Upper lobe of left lung (tissue), 6 donors: ENCODE results near the gene TBXA2R. TPM values are rescaled to one million over a fixed set of nuclear protein-coding genes. Genes with fewer than 3 reads are reported as not detected.
A peak's percentile ranks its signal among the peaks of the same experiment; 100 is the strongest.
"Not testable (repeated sequence)": the region's sequence is repeated elsewhere in the genome, so short reads cannot be mapped to it uniquely, and the experiment has no call there.

Experiments
- ATAC-seq, 2 donors: fragments of 200-7000 bp; cut with Tn5 transposase; one replicate each; pipeline ENCODE4 v1.9.1; 2022; ENCODE audit warnings: mild to moderate bottlenecking in 2 of 2, moderate library complexity in 2 of 2; ENCODE audit not compliant: low FRiP score in 2 of 2
- DNase-seq, 2 donors: peaks; one replicate each; pipeline ENCODE4 v3.0.0-alpha.2; 2019 to 2020
- H3K27ac ChIP-seq, 4 donors: fragments of 200-600 bp; sonication (generic); one replicate each; pipeline ENCODE4 v1.5.1; 2016 to 2019
- H3K27me3 ChIP-seq, 4 donors: fragments of 200-600 bp; sonication (generic); one replicate each; pipeline ENCODE4 v1.5.1; 2017 to 2019
- H3K36me3 ChIP-seq, 4 donors: fragments of 200-600 bp; sonication (generic); one replicate each; pipeline ENCODE4 v1.5.1; 2016 to 2019
- H3K4me1 ChIP-seq, 4 donors: fragments of 200-600 bp; sonication (generic); one replicate each; pipeline ENCODE4 v1.5.1; 2018 to 2019
- H3K4me3 ChIP-seq, 4 donors: fragments of 200-600 bp; sonication (generic); one replicate each; pipeline ENCODE4 v1.5.1; 2017 to 2019; ENCODE audit warnings: mild to moderate bottlenecking in 2 of 4, moderate library complexity in 1 of 4
- H3K9me3 ChIP-seq, 4 donors: fragments of 200-600 bp; sonication (generic); one replicate each; pipeline ENCODE4 v1.5.1; 2018 to 2019
- CTCF ChIP-seq, 6 experiments: fragments of 450-650 bp in 4 of 6; fragments of 200-600 bp in 2 of 6; sonication (generic) in 2 of 6; IDR thresholded peaks; one replicate each; pipeline ENCODE4 v1.5.1; 2016 to 2019; ENCODE audit warnings: antibody characterized with exemption in 6 of 6
- EP300 ChIP-seq, 4 donors: sonication (generic); formaldehyde crosslinking; IDR thresholded peaks; one replicate each; pipeline ENCODE4 v1.5.1; 2017; ENCODE audit warnings: antibody characterized with exemption in 4 of 4, control low read depth in 2 of 4
- POLR2A ChIP-seq, 4 donors: fragments of 450-650 bp; IDR thresholded peaks; one replicate each; pipeline ENCODE4 v1.5.1; 2016 to 2017; ENCODE audit warnings: antibody characterized with exemption in 4 of 4, mild to moderate bottlenecking in 2 of 4
- POLR2AphosphoS5 ChIP-seq, 2 donors: sonication (generic); formaldehyde crosslinking; IDR thresholded peaks; one replicate each; pipeline ENCODE4 v1.5.1; 2017; ENCODE audit warnings: antibody characterized with exemption in 2 of 2
- WGBS, 2 donors: methylation state at CpG; one replicate each; pipeline ENCODE4 v1.1.5; 2017 to 2018; 5-methylcytosine and 5-hydroxymethylcytosine counted together
- total RNA-seq, 6 donors: library from RNA; depleted of rRNA in 4 of 6; stranded (reverse); fragments of >200 nt in 4 of 6; gene quantifications; one replicate each; pipeline versions ENCODE4 v1.1.0 to v1.2.1, GENCODE V29; 2016 to 2021
- donor health status: DM: no; HTN: no; CAD: no; lungs with moderate emphysema.
- donor health status: DM: no; HTN: yes; CAD: no; lungs with severe emphysema.

The TBXA2R gene
- total RNA-seq, 6 donors from 2014 or later: 0.49 to 7.0 (median 2.6) TPM

GRCh38 chr19:3586127-3586626, 20.5 kb downstream of the TBXA2R start:
- 29 to 47% methylated on average over 6 to 16 of the region's 16 CpGs for WGBS, 2 donors
- TF ChIP-seq POLR2A (IDR thresholded peaks at IDR 0.05) (no peak), CTCF (IDR thresholded peaks at IDR 0.05) (peak in 5 of 6 experiments; percentile 25 to 52 (median 47))
- Histone ChIP-seq H3K9me3 (no peaks in the 10 kb centered on the region), H3K27me3 (peaks cover 0 to 17% (median 8%) of the 10 kb centered on the region in 4 donors), H3K4me1 (peaks cover 8 to 22% (median 10%) of the 10 kb centered on the region in 4 donors), H3K4me3 (peak overlapping the region; percentile 8 to 55 (median 40)), H3K27ac (peak overlapping the region in 3 of 4 donors; percentile 5 to 70 (median 44)), H3K36me3 (peaks cover 0 to 8% (median 0%) of the 10 kb centered on the region in 4 donors)
- ATAC-seq (no peak), DNase-seq (no peak)

- TF ChIP-seq EP300 (IDR thresholded peaks at IDR 0.05): no peak
- no peak for TF ChIP-seq CTCF (IDR thresholded peaks at IDR 0.05)
- TF ChIP-seq POLR2A (IDR thresholded peaks at IDR 0.05): no peak
- TF ChIP-seq POLR2AphosphoS5 (IDR thresholded peaks at IDR 0.05): no peak
- no peak for ATAC-seq
- WGBS, 2 donors: 2 to 11% methylated on average over 17 to 21 of the region's 84 CpGs
- peak within 1 kb of the TSS; percentile 8 to 55 (median 40) for H3K4me3 ChIP-seq
- no peaks in the 10 kb centered on the region for H3K9me3 ChIP-seq
- DNase-seq: peak in 1 of 2 donors; percentile 86
- peak within 1 kb of the TSS in 3 of 4 donors; percentile 5 to 70 (median 44) for H3K27ac ChIP-seq
- H3K36me3 ChIP-seq: peaks cover 0 to 8% (median 0%) of the 10 kb centered on the region in 4 donors
- peaks cover 8 to 22% (median 10%) of the 10 kb centered on the region in 4 donors for H3K4me1 ChIP-seq
- peaks cover 0 to 17% (median 8%) of the 10 kb centered on the region in 4 donors for H3K27me3 ChIP-seq
Measured at GRCh38 chr19:3585301-3586126, 21.2 kb downstream of the TBXA2R start, which contains the start of gene GIPC3. Gene GIPC3, plus strand, starts transcription at chr19:3585478. Its CDS starts 120 bp downstream, at chr19:3585598.

- peaks cover 0 to 17% (median 8%) of the 10 kb centered on the region in 4 donors for H3K27me3 ChIP-seq
- H3K9me3 ChIP-seq, H3K36me3 ChIP-seq, H3K27ac ChIP-seq, H3K4me3 ChIP-seq, DNase-seq, ATAC-seq: not testable (repeated sequence)
- peaks cover 8 to 22% (median 10%) of the 10 kb centered on the region in 4 donors for H3K4me1 ChIP-seq
- WGBS, 2 donors: 85 to 91% methylated on average over 15 of the region's 15 CpGs
Measured at GRCh38 chr19:3584036-3584802, 22.5 kb downstream of the TBXA2R start.

- not testable (repeated sequence) for ATAC-seq, H3K4me3 ChIP-seq, H3K27ac ChIP-seq, H3K36me3 ChIP-seq, DNase-seq, H3K9me3 ChIP-seq
- WGBS, 2 donors: 75 to 85% methylated on average over 3 to 4 of the region's 4 CpGs
- Histone ChIP-seq H3K27me3 (peaks cover 0 to 17% (median 8%) of the 10 kb centered on the region in 4 donors), H3K4me1 (peaks cover 8 to 21% (median 10%) of the 10 kb centered on the region in 4 donors)
Measured at GRCh38 chr19:3581792-3582191, 24.9 kb downstream of the TBXA2R start.

GRCh38 chr19:3580156-3580934, 26.3 kb downstream of the TBXA2R start:
- peak in 1 of 2 donors; percentile 22 for ATAC-seq
- H3K9me3 ChIP-seq: no peaks in the 10 kb centered on the region
- peak overlapping the region in 3 of 4 donors; percentile 21 to 33 (median 27) for H3K27ac ChIP-seq
- no peak overlapping the region for H3K4me3 ChIP-seq
- H3K36me3 ChIP-seq: peaks cover 0 to 7% (median 0%) of the 10 kb centered on the region in 4 donors
- TF ChIP-seq CTCF (IDR thresholded peaks at IDR 0.05) (no peak), POLR2AphosphoS5 (IDR thresholded peaks at IDR 0.05) (no peak), POLR2A (IDR thresholded peaks at IDR 0.05) (no peak), EP300 (IDR thresholded peaks at IDR 0.05) (no peak)
- 58 to 66% methylated on average over 11 of the region's 11 CpGs for WGBS, 2 donors
- peaks cover 0 to 4% (median 1%) of the 10 kb centered on the region in 4 donors for H3K27me3 ChIP-seq
- peaks cover 6 to 15% (median 14%) of the 10 kb centered on the region in 4 donors for H3K4me1 ChIP-seq
- DNase-seq: no peak
